Measurements from ENCODE around the gene BTBD9.
A peak's percentile ranks its signal among the peaks of the same experiment; 100 is the strongest.

Gene BTBD9

GRCh38 chr6:38639498-38640215 lies at the start of gene BTBD9:
TSS of gene BTBD9 (minus strand) at chr6:38639929.
- peak; percentile 80 for DNase-seq

GRCh38 chr6:38688579-38689087 lies 48.9 kb upstream of the BTBD9 start:
- DNase-seq = no peak

- DNase-seq = no peak
Measured at GRCh38 chr6:38687549-38687948, 47.8 kb upstream of the BTBD9 start.

DNA sequence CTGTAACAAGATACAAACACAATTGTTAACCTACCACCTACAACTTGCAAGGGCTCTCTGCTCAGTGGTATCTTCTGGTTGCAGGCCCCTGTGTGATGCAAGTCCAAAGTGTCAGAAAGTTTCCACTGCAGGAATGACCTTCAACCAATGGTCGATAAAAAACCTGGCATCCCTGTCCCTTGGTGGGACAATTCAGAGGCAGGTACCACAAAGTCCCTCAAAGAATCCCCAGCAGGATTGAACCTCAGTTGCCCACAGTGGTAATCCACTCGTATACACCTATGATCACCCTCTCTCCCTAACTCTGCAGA lies 47.3 kb upstream of the BTBD9 start:
- no peak for DNase-seq

GRCh38 chr6:38686270-38687042 lies 46.7 kb upstream of the BTBD9 start:
- DNase-seq = no peak

GRCh38 chr6:38684904-38685303 lies 45.2 kb upstream of the BTBD9 start:
- no peak for DNase-seq

- no peak for DNase-seq
Measured at GRCh38 chr6:38684237-38684636, 44.5 kb upstream of the BTBD9 start.

DNA sequence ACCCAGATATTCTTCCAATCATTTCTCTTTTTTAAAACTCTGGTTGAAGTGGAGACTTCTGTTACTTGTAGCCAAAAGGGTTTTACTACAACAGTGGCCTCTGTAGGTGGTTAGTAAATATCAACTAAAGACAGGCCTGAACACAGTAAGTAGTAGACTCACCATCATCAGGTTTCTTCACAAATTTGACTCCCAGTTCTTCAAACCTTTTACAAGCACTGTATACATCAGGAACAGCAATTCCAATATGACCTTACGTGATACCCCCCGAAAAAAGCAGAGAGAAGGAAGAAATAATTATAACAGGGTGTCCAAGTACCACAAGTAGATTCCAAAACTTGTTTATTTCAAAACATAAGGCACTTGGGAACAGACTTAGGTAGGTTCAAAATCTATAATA lies 42.1 kb upstream of the BTBD9 start:
- DNase-seq = no peak

DNA sequence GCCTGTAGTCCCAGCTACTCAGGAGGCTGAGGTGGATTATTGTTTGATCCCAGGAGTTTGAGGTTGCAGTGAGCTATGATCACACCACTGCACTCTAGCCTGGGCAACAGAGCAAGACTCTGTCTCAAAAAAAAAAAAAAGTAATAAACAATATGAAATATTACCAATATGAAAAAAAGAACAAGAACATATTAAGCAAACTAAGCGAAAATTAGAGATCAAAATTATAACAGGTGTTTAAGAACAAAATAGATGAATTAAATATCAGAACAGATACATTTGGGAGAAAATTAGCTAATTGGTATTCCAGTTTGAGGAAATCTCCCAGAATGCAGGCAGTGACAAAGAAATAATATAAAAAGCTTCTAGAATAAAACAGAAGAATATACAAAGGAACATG lies 39.9 kb upstream of the BTBD9 start:
- DNase-seq = no peak

DNA sequence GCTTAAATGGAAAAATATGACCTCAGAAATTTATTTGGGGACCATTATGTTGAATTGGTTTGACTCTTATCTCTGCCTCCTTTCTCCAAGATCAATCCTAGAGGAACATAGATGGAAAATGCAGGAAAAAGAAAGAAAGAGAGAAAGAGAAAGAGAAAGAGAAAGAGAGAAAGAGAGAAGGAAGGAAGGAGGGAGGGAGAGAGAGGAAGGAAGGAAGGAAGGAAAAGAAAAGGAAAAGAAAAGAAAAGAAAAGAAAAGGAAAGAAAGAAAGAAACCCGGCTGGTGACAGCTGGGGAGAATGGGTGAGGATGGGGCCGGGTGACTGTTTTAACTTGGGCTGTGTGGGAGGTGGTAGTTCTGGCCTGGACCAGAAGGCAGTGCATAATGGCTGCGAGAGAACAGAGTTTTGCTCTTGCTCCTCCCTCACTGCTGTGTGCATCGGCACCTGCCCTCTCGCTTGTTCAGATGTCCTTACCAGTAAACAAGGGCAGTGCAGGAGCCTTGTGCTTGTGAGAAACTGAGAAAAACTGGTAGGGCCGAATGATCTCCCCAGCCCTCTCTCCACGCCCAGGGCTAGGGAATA lies 38.5 kb upstream of the BTBD9 start:
- no peak for DNase-seq

GRCh38 chr6:38676974-38677544 lies 37.3 kb upstream of the BTBD9 start:
- no peak for DNase-seq

DNA sequence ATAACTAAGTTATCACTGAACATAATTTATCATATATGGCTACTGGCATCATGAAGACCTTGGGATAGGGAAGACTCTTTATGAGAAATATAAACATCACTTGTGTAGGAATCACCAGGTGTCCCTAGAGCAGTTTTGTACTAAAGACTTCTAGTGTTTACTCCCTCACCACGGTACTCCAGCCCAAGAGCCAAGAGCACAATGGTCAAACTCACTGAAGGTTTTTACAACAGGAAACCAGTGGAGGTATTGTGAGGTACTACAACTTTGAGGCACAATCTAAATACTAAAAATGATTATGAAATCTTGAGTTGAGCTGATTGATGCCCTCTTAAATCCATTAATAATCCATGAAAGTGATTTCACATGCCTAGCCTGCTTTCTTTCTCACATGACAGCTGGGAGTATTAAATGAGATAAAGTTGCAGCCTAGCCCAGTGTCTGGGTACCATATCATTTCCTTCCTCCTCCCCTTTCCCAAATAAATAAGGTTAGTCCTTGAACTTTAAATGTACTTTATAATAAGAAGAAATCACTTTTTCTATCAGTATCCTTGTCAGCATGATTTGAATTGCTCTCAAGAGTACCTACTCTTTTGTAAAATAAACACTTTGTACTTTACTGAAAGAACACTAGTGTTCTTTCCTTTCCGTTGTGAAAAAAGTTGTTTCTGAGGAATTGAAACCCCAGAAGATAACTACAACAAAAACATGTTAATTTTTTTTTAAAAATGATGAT lies 36.7 kb upstream of the BTBD9 start:
- no peak for DNase-seq

DNA sequence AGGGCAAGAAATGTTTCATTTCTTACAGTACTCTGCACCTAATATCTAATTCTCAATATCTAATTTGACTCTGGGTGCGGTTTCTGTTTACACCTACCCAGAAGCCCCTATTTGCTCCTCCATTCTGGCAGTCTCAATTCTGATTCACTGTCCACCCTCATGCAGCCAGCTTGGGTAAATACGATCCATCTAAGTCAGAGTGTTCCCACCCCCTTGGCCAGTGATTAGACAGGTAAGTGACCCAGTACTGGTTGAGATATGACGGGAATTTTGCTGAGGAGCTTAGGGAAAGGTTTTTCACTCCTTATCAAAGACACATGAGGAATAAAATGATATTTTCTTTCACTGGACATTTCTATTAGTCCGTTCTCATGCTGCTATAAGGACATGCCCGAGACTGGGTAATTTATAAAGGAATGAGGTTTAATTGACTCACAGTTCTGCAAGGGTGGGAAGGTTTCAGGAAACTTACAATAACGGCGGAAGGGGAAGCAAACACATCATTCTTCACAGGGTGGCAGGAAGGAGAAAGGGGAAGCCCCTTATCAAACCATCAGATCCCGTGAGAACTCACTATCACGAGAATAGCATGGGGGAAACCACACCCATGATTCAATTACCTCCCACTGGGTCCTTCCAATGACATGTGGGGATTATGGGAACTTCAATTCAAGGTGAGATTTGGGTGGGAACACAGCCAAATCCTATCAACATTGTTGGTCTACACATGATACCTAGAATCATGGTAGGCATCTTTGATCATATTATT lies 33.9 kb upstream of the BTBD9 start:
- DNase-seq = no peak

GRCh38 chr6:38671885-38672467 lies 32.2 kb upstream of the BTBD9 start:
- peak; percentile 56 for DNase-seq

DNA sequence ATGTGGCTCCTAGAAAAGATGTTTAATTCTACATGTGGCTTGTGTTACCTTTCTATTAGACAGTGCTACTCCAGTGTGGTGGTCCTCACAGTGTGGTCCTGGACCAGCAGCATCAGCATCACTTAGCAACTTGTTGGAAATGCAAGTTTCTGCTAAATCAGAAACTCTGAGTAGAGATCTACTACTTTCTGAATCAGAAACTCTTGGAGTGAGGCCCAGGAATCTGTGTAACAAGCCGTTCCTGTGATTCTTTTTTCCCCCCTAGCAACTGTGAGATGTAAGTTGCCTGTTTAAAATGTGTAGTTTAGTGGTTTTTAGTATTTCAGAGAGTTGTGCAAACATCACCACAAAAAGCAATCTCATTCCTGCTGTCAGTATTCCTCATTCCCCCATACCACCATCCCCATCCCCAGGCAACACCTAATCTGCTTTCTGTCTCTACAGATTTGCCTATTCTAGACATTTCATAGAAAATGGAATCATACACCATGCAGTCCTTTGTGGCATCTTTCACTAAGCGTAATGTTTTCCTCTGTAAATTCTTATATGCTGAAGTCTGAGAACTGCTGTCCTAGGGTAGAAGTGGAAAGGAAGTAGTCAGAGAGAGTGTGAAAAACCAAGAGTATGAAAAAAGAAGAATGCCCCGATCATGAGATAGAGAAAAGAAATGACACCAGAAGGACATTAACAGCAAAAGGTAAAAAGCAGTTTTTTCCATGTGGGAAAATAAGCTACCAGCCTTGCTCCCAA lies 18.9 kb upstream of the BTBD9 start:
- DNase-seq = no peak

DNA sequence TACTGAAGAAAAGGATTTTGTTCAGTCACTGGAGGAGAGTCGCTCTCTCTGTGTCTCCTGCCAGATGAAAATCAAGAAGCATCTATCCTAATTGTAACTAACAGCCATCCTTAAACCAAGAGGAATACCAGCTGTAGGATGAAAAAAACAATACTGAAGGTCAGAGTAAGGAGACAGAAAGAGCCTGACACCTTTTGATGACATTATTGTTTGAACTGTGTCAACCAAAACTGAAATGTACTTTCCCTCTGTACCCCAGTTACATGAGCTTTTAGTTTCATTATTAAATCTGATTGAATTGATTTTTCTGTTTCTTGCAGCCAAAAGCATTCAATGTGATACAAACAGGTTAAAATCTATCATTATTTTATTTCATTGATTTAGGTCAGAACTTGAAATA lies 17.2 kb upstream of the BTBD9 start:
- no peak for DNase-seq

GRCh38 chr6:38654263-38654662 lies 14.5 kb upstream of the BTBD9 start:
- DNase-seq = no peak

DNA sequence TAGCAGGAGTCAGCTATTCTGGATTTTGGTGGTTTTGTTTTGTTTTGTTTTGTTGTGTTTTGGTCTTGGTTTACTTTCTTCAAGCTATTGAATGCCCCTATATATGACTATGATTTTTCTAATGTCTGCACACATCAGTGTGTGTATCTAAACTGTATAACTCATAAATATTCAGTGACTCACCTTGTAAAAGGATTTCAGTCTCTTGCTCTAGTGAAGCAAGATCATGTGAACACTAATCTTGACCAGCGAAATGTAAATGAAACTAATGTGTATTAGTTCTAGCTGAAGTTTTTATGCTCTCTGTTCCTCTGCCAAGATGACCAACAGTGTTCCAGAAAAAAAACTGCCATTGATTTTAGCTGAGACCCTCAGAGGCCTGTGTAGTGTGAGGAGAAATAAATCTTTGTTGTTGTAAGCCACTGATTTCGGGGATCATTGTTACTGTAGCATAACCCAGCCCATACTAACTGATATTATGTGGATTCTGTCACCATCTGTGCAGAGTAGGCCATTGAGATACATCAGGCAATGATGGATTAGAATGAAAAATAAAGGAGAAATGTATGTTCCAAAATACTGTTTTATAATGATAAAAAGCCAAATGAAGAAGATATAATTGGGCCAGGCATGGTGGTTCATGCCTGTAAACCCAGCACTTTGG lies 11.5 kb upstream of the BTBD9 start:
- DNase-seq = no peak

DNA sequence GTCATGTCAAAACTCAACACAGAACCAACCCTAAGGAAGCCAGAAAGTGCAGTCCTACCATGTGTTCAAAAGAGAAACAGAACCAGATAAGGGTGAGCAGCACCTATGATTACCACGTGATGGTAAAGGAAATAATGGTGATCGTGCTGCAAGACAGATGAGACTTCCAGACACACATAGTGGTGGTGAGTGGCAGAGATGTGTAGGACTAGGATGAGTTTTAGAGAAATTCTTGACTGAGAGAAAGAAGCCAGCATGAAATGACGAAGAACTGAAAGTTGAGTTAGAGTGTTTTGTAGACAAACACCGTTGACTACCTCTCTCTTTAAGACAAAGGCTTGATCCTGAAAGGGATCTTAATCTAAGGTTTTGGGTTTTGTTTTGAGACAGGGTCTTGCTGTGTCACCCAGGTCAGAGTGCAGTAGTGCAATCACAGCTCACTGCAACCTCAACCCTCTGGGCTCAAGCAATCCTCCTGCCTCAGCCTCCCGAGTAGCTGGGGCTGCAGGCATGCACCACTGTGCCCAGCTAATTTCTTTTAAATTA lies 10.6 kb upstream of the BTBD9 start:
- DNase-seq = no peak

DNA sequence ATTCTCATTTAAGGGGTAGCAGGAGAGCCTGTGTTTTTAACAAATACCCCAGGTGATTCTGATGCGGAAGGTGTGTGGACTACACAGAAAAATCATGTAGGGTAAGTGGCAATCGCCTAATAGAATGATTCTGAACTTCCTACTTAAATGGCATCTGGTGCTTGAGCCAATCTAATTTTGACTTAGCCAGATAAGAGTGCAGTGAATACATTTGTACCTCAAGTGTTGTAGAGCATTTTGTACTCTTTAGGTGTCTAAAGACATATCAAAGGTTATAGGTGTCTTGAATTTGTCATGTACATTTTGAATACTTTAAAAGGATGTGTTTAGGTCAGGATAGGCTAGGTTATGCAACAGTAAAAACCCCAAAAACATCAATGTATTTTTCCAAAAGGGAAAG lies 10.0 kb upstream of the BTBD9 start:
- no peak for DNase-seq
